ENCODE measurements around the gene METRN.

DNA sequence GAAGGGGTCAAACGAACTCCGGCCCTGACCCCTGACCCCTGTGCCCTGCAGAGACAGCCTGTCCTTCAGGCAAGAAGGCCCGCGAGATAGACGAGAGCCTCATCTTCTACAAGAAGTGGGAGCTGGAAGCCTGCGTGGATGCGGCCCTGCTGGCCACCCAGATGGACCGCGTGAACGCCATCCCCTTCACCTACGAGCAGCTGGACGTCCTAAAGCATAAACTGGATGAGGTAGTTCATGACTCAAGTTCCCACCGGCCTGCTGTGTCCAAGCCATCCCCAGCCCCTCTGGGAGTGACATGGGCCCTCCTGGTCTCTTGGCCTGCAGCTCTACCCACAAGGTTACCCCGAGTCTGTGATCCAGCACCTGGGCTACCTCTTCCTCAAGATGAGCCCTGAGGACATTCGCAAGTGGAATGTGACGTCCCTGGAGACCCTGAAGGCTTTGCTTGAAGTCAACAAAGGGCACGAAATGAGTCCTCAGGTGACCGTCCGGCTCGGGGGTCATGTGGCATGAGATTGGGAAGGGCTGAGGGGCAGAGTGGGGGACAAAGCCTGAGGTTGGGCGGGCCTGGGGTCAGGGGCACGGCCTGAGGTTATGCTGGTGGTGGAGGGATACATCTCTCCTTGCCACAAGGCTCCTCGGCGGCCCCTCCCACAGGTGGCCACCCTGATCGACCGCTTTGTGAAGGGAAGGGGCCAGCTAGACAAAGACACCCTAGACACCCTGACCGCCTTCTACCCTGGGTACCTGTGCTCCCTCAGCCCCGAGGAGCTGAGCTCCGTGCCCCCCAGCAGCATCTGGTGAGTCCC is 51.3 kb downstream of the METRN start:
- TF ChIP-seq POLR2A (IDR thresholded peaks at IDR 0.05; ENCODE audit: low read length) (no peak), SMC3 (IDR thresholded peaks at IDR 0.05) (no peak), CEBPB (IDR thresholded peaks at IDR 0.05) (no peak), USF2 (IDR thresholded peaks at IDR 0.05) (no peak)
- TF ChIP-seq, protein P1, sequence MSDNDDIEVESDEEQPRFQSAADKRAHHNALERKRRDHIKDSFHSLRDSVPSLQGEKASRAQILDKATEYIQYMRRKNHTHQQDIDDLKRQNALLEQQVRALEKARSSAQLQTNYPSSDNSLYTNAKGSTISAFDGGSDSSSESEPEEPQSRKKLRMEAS (IDR thresholded peaks at IDR 0.05), result no peak
- TF ChIP-seq, protein P2, sequence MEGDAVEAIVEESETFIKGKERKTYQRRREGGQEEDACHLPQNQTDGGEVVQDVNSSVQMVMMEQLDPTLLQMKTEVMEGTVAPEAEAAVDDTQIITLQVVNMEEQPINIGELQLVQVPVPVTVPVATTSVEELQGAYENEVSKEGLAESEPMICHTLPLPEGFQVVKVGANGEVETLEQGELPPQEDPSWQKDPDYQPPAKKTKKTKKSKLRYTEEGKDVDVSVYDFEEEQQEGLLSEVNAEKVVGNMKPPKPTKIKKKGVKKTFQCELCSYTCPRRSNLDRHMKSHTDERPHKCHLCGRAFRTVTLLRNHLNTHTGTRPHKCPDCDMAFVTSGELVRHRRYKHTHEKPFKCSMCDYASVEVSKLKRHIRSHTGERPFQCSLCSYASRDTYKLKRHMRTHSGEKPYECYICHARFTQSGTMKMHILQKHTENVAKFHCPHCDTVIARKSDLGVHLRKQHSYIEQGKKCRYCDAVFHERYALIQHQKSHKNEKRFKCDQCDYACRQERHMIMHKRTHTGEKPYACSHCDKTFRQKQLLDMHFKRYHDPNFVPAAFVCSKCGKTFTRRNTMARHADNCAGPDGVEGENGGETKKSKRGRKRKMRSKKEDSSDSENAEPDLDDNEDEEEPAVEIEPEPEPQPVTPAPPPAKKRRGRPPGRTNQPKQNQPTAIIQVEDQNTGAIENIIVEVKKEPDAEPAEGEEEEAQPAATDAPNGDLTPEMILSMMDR (IDR thresholded peaks at IDR 0.05), result no peak
